T-helper 1 cell treated with Interleukin-12 subunit alpha and Interleukin-12 subunit beta and Interleukin-4 antibody, amounts not matched to agents 30 μg/mL and 1 μg/mL, for 36 hours (primary cell): Measurements from ENCODE around the gene EPS15.

Experiments
- H3K27ac Mint-ChIP-seq: one replicate; pipeline ENCODE4 v1.8.0; 2021; ENCODE audit warnings: mild to moderate bottlenecking, mixed read lengths
- H3K27me3 Mint-ChIP-seq: one replicate; pipeline ENCODE4 v1.8.0; 2021; ENCODE audit warnings: low read depth, mixed read lengths
- H3K36me3 Mint-ChIP-seq: one replicate; pipeline ENCODE4 v1.8.0; 2021; ENCODE audit warnings: low read depth, mixed read lengths
- H3K4me1 Mint-ChIP-seq: one replicate; pipeline ENCODE4 v1.8.0; 2021; ENCODE audit warnings: low read depth, mixed read lengths
- H3K4me3 Mint-ChIP-seq: one replicate; pipeline ENCODE4 v1.8.0; 2021; ENCODE audit warnings: mild to moderate bottlenecking, moderate library complexity, mixed read lengths
- H3K9me3 Mint-ChIP-seq: one replicate; pipeline ENCODE4 v1.8.0; 2021; ENCODE audit warnings: mixed read lengths

The EPS15 gene

GRCh38 chr1:51527144-51527543 is 8.1 kb upstream of the EPS15 start:
- no peaks in the 10 kb centered on the region for H3K36me3 Mint-ChIP-seq
- H3K27me3 Mint-ChIP-seq = no peaks in the 10 kb centered on the region
- no peaks in the 10 kb centered on the region for H3K9me3 Mint-ChIP-seq
- no peak overlapping the region for H3K4me3 Mint-ChIP-seq
- no peak overlapping the region for H3K27ac Mint-ChIP-seq
- no peaks in the 10 kb centered on the region for H3K4me1 Mint-ChIP-seq

GRCh38 chr1:51526248-51526647 is 7.2 kb upstream of the EPS15 start:
- Mint-ChIP-seq H3K36me3 (no peaks in the 10 kb centered on the region), H3K27me3 (no peaks in the 10 kb centered on the region), H3K4me3 (no peak overlapping the region), H3K27ac (no peak overlapping the region), H3K9me3 (no peaks in the 10 kb centered on the region), H3K4me1 (no peaks in the 10 kb centered on the region)

GRCh38 chr1:51525295-51525694 is 6.2 kb upstream of the EPS15 start:
- H3K27me3 Mint-ChIP-seq = no peaks in the 10 kb centered on the region
- H3K27ac Mint-ChIP-seq = no peak overlapping the region
- no peaks in the 10 kb centered on the region for H3K9me3 Mint-ChIP-seq
- no peak overlapping the region for H3K4me3 Mint-ChIP-seq
- H3K4me1 Mint-ChIP-seq = peaks cover 7% of the 10 kb centered on the region
- no peaks in the 10 kb centered on the region for H3K36me3 Mint-ChIP-seq

- H3K27me3 Mint-ChIP-seq = no peaks in the 10 kb centered on the region
Observed at GRCh38 chr1:51524817-51525216, 5.8 kb upstream of the EPS15 start.

GRCh38 chr1:51523931-51524330 is 4.9 kb upstream of the EPS15 start:
- Mint-ChIP-seq H3K4me1 (peaks cover 12% of the 10 kb centered on the region), H3K27ac (no peak overlapping the region), H3K9me3 (no peaks in the 10 kb centered on the region), H3K36me3 (no peaks in the 10 kb centered on the region), H3K27me3 (no peaks in the 10 kb centered on the region), H3K4me3 (no peak overlapping the region)

More at GRCh38 chr1:51524817-51525216, 5.8 kb upstream of the EPS15 start:
- Mint-ChIP-seq H3K36me3 (no peaks in the 10 kb centered on the region), H3K4me3 (no peak overlapping the region), H3K9me3 (no peaks in the 10 kb centered on the region), H3K27ac (no peak overlapping the region), H3K4me1 (peaks cover 11% of the 10 kb centered on the region)

- no peaks in the 10 kb centered on the region for H3K27me3 Mint-ChIP-seq
- peaks cover 35% of the 10 kb centered on the region for H3K4me1 Mint-ChIP-seq
- H3K4me3 Mint-ChIP-seq = no peak overlapping the region
- no peaks in the 10 kb centered on the region for H3K9me3 Mint-ChIP-seq
- H3K27ac Mint-ChIP-seq = no peak overlapping the region
- peaks cover 3% of the 10 kb centered on the region for H3K36me3 Mint-ChIP-seq
Observed at GRCh38 chr1:51520700-51521248, 1.7 kb upstream of the EPS15 start.

- Mint-ChIP-seq H3K36me3 (peaks cover 3% of the 10 kb centered on the region), H3K4me1 (peaks cover 41% of the 10 kb centered on the region), H3K9me3 (no peaks in the 10 kb centered on the region), H3K4me3 (peak overlapping the region; percentile 52), H3K27me3 (no peaks in the 10 kb centered on the region), H3K27ac (peak overlapping the region; percentile 46)
Observed at GRCh38 chr1:51519865-51520699, 1.0 kb upstream of the EPS15 start.

GRCh38 chr1:51518586-51519047 is 449 bp downstream of the EPS15 start:
- peaks cover 3% of the 10 kb centered on the region for H3K36me3 Mint-ChIP-seq
- H3K4me3 Mint-ChIP-seq = peak overlapping the region; percentile 92
- no peaks in the 10 kb centered on the region for H3K27me3 Mint-ChIP-seq
- no peaks in the 10 kb centered on the region for H3K9me3 Mint-ChIP-seq
- peak overlapping the region; percentile 90 for H3K27ac Mint-ChIP-seq
- peaks cover 49% of the 10 kb centered on the region for H3K4me1 Mint-ChIP-seq

- peaks cover 49% of the 10 kb centered on the region for H3K4me1 Mint-ChIP-seq
- H3K36me3 Mint-ChIP-seq = peaks cover 3% of the 10 kb centered on the region
- no peaks in the 10 kb centered on the region for H3K9me3 Mint-ChIP-seq
- peak overlapping the region; percentile 92 for H3K4me3 Mint-ChIP-seq
- peak overlapping the region; percentile 90 for H3K27ac Mint-ChIP-seq
- H3K27me3 Mint-ChIP-seq = no peaks in the 10 kb centered on the region
Observed at GRCh38 chr1:51518033-51518585, 957 bp downstream of the EPS15 start.

- Mint-ChIP-seq H3K36me3 (peaks cover 3% of the 10 kb centered on the region), H3K4me3 (peak overlapping the region; percentile 92), H3K4me1 (peaks cover 52% of the 10 kb centered on the region), H3K27me3 (no peaks in the 10 kb centered on the region), H3K27ac (peak overlapping the region; percentile 90), H3K9me3 (no peaks in the 10 kb centered on the region)
Observed at GRCh38 chr1:51517361-51518032, 1.6 kb downstream of the EPS15 start.

- Mint-ChIP-seq H3K4me3 (peak overlapping the region; percentile 19), H3K27me3 (no peaks in the 10 kb centered on the region), H3K27ac (no peak overlapping the region), H3K9me3 (no peaks in the 10 kb centered on the region), H3K4me1 (peaks cover 55% of the 10 kb centered on the region), H3K36me3 (peaks cover 3% of the 10 kb centered on the region)
Observed at GRCh38 chr1:51516649-51517158, 2.4 kb downstream of the EPS15 start.

GRCh38 chr1:51515982-51516648 is 3.0 kb downstream of the EPS15 start:
- Mint-ChIP-seq H3K27me3 (no peaks in the 10 kb centered on the region), H3K4me3 (no peak overlapping the region), H3K9me3 (no peaks in the 10 kb centered on the region), H3K4me1 (peaks cover 55% of the 10 kb centered on the region), H3K27ac (no peak overlapping the region), H3K36me3 (peaks cover 3% of the 10 kb centered on the region)

GRCh38 chr1:51515312-51515960 is 3.6 kb downstream of the EPS15 start:
- H3K27me3 Mint-ChIP-seq = no peaks in the 10 kb centered on the region
- H3K36me3 Mint-ChIP-seq = peaks cover 3% of the 10 kb centered on the region
- no peak overlapping the region for H3K27ac Mint-ChIP-seq
- peaks cover 49% of the 10 kb centered on the region for H3K4me1 Mint-ChIP-seq
- H3K9me3 Mint-ChIP-seq = no peaks in the 10 kb centered on the region
- H3K4me3 Mint-ChIP-seq = no peak overlapping the region

GRCh38 chr1:51514733-51515132 is 4.3 kb downstream of the EPS15 start:
- no peaks in the 10 kb centered on the region for H3K9me3 Mint-ChIP-seq
- peaks cover 46% of the 10 kb centered on the region for H3K4me1 Mint-ChIP-seq
- H3K27me3 Mint-ChIP-seq = no peaks in the 10 kb centered on the region
- H3K27ac Mint-ChIP-seq = no peak overlapping the region
- H3K4me3 Mint-ChIP-seq = no peak overlapping the region
- peaks cover 4% of the 10 kb centered on the region for H3K36me3 Mint-ChIP-seq
